Spleen (tissue), 7 donors: ENCODE results near the gene ZNRF4.

Experiments
- POLR2A ChIP-seq, 3 donors: fragments of 450-650 bp; IDR thresholded peaks; one replicate each; pipeline ENCODE4 v1.5.1; 2017; ENCODE audit warnings: antibody characterized with exemption in 3 of 3, mild to moderate bottlenecking in 1 of 3
- TF ChIP-seq, protein P1 (sequence below), 11 experiments: fragments of 200-600 bp in 7 of 11; fragments of 450-650 bp in 4 of 11; sonication (generic) in 4 of 11; IDR thresholded peaks in 8 of 11; conservative IDR thresholded peaks in 3 of 11; 1 replicate in 7 of 11; 2 replicates in 4 of 11; pipeline versions ENCODE4 v1.4.0 to v1.8.0; 2016 to 2021; ENCODE audit warnings: antibody characterized with exemption in 11 of 11, inconsistent platforms in 4 of 11, mild to moderate bottlenecking in 1 of 11
- donor health status: DM: no; HTN: no; CAD: no; lungs with moderate emphysema.
- donor health status: DM: no; HTN: no; CAD: no.
- donor health status: DM: no; HTN: no; CAD: no.

GRCh38 chr19:5456841-5457200 lies 1.6 kb downstream of the ZNRF4 start:
- TF ChIP-seq, protein P1, sequence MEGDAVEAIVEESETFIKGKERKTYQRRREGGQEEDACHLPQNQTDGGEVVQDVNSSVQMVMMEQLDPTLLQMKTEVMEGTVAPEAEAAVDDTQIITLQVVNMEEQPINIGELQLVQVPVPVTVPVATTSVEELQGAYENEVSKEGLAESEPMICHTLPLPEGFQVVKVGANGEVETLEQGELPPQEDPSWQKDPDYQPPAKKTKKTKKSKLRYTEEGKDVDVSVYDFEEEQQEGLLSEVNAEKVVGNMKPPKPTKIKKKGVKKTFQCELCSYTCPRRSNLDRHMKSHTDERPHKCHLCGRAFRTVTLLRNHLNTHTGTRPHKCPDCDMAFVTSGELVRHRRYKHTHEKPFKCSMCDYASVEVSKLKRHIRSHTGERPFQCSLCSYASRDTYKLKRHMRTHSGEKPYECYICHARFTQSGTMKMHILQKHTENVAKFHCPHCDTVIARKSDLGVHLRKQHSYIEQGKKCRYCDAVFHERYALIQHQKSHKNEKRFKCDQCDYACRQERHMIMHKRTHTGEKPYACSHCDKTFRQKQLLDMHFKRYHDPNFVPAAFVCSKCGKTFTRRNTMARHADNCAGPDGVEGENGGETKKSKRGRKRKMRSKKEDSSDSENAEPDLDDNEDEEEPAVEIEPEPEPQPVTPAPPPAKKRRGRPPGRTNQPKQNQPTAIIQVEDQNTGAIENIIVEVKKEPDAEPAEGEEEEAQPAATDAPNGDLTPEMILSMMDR (IDR thresholded peaks at IDR 0.05 in 8 of 11, conservative IDR thresholded peaks at IDR 0.05 in 3 of 11) = no peak
- TF ChIP-seq POLR2A (IDR thresholded peaks at IDR 0.05) = no peak
